DMS114 treated with DMSO at 0.1 percent for 48 hours (cell line): Measurements from ENCODE around the gene CDK18.

Experiments
- DNase-seq: peaks from one replicate; lab custom pipeline; 2025; ENCODE audit not compliant: unreplicated experiment; lab: John Stamatoyannopoulos, UW

CDK18 gene

DNA sequence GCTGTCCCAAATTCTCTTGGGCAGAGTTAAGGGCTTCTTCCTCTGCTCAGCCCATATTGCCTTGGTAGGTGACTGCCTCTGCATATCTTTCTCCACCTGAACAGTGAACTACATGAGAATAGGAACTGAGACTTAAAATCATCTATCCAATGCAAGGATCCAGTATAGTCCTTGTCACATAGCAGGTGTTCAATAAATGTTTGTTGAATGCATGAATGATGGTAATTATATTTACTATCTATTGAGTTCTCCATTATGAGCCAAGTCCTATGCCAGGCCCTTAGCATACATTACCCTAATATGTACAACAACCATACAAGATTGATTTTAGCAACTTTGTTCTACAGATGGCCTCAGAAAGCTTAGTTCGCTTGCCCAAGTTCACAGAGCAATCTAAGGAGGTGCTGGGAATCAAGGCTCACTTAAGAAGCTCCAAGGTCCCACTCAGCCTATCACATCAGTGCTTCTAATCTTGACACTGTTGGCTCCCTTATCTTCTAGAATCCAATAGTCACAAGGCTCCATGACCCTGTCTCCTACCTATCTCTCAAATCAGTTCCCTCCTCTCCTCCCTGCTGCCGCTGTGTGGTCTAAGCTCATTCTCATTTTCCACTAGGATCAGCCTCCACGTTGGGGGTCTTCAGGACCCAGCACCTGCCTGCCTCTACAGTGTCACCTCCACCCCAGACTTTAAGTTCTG lies 2.2 kb upstream of the CDK18 start:
- DNase-seq: no peak

DNA sequence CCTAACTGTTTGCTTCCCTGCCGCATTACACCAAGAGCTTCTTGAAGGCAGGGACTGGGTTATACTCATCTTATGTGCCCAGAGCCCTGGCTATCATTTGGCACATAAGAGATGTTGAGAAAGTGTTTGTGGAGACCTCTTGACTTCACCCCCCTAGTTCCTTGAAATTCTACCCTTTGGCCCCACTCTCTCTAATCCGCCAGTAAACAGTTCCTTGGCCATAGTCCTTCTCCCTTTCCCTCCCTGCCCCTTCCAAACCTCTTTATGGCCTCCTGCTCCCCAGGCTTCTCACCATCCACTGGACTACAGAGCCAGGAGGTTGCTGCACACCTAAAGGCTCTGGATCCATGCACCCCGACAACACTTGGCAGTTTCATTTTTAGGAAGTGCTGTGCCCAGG lies 1.5 kb upstream of the CDK18 start:
- no peak for DNase-seq

DNA sequence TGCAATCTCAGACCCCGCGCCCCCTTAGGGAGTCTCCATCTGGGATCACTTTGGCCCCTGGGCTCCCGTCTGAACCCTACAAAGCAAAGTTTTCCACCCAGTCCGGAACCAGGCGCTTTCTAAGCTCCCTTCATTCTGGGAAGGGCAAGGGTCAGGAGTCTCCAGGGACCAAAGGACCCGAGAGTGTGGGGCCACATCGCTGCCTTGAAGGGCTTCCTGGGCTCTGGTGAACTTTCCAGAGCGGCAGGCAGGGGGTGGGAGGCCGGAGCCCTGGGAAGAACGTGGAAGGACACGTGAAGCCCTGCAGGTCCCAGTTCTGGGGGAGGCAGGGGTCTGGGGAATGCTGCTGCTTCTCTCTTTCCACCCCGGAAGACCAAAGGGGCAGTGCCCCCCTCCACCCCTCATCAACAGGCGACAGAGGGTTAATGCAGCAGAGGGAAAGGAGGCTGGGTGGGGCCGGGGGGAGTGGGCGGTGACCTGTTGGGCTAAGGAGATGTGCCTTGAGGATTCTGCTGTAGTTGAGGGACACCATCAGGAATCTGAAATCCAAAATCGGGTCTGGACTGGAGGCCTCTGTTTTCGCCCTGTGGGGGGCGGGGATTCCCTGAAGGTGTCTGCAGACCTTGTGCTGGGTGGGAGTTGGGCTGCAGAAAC lies 734 bp downstream of the CDK18 start:
- DNase-seq: no peak

DNA sequence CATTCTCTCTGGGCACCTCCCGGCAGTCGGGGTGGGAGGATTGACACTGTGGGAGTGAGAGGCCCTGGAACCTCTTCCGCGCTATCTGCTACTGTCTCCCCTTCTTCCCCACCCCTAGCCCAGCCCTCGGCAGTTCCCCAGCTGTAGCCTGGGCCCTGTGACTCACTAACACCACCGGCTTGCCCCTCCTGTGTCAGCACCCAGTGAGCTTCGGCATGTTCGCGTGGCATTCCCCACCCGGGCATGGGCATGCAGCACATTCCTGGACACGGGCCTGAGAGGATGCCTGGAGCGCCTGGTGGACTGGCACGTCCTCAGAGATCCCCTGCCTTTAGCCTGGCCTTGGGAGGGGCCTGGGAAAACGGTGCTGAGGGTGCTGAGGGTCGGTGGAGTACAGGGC lies 1.3 kb downstream of the CDK18 start:
- DNase-seq: no peak

DNA sequence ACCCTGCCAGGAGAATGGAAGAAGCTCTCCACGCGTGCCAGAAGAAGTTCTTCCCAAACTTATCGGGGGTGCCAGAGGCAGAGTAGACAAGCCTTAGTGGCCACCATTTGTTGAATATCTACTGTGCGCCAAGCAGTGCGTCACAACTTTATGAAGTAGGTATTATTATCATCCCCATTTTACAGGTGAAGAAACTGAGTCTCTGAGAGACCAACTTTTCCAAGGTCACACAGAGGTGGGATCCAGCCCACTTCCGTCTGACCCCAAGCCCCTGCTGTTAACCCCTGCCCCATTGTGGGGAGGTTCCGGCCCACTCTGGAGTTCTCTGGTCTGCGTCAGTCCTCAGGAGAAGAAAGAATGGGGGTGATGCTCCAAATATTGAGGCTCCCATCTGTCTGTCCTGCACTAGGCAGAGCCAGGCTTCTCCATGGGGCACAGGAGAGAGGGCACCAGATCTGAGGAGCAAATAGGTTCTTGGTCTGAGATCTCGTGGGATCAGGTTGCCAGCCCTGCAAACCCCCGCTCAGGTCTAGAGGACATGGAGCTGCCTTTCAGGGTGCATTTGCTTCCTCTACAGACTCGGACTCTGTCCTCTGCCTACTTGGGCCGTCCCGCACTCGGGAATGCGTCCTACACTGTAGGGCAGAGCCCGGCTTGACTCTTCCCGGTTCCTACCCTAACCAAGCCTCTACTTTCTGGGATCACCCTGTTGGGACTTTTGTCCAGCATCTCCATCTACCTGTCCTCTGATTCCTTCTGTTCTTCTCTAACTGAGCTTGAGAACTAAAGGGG lies 2.1 kb downstream of the CDK18 start:
- DNase-seq: no peak

DNA sequence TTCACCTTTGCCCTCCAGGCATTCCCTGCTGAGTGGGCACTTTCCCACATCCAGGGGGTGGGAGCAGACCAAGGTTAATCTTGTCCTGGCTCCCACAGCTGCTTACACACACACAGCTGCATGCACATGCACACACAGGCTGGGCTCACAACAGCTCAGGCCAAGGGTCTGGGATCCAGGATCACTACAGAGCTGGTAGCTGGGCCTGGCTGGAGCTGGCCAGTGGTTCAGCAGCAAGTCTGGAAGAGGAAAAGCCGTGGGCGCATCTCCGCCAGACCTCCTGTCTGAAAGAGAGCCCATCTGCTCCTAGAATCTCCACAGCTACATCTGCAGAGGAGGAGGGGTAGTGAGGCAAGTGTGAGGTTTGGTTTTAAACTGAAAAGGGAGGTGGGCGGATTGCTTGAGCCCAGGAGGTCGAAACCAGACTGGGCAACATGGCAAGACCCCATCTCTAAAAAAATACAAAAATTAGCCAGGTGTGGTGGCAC lies 3.8 kb downstream of the CDK18 start:
- DNase-seq: no peak

DNA sequence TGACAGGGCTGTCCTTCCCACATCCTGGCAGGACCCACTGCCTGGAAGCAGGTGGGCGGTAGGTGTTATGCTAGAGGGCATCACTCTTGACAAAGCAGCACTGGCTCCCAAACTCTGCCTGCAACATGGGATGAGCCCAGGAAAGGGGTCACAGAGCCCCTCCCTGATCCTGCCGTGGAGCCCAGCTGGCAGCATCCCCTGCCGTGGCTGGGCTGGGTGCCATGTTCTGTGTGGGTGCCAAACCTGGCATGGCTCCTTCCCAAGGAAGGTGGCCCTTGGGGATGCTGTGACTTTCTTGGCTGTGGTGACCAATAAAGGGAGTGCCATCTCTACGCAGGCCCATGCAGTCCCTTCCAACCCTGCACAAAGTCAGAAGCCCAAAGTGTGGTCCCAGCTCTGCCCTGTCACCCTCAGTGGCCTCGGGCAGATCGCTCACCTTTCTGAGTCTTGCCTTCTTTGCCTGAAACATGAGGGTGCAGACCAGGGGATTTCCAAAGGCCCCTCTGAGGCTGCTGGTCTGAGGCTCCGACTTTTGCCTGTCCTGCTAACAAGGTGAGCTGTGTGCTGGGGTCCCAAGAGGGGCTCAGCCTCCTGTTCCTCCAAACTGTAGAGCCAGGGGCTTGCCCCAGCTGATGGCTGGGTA lies 6.0 kb downstream of the CDK18 start:
- no peak for DNase-seq

DNA sequence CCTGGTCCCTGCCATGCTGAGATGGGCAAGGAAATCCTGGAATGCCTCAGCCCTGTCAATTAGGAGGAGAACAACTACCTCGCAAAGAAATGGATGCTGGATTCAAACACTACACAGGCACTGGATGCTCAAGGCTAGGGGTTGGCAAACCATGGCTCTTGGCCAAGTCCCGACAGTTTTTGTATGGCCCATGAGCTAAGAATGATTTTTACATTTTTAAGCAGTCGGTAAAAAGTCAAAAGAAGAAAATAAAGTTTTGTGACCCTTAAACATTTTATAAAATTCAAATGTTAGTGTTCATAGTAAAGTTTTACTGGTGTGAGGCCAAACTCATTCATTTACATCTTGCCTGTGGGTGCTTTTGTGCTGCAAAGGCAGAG lies 6.5 kb downstream of the CDK18 start:
- no peak for DNase-seq

DNA sequence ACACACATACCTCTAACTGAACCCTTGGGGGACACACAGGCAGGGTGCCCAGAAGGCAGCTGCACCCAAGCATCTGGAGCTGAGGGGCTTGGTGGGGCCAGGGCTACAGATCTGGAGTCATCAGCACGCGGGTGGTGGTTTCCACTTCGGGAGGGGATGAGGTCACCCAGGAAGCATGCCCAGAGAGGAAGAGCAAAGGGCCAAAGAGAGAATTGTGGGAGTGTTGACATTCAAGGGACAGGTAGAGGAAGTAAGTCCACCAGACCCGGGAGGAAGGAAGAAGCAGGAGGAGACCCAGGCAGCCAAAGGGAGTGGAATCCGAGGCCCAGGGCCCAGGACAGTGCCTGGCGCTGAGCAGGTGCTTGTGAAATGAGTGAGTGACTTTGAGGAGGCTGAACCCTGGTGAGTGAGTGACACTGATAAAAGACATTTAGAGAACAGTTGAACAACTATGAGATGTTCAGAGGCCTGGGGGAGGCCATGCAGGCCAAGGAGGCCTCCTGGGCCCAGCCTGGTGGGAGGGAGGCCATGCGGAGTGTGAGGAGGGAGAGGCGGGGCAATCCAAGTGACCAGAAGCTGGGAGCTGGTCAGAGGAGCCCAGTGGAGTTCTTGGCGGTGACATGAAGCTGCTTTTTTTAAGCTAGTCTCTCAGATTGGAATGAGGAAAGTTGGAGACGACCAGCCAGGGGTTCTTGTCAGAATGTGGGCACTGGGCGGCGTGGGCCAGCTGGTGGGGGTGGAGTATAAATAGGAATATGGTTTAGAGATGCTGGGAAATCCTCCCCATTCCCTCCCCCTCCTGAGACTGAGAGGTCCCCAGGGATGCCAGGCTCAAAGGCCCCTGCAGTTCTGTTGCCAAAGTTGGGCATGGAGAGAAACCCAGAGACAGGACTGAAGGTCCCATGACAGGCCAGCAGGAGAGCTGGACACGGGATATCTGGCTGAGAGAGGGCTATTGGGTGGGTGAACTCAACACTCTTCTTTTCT lies 7.9 kb downstream of the CDK18 start:
- no peak for DNase-seq

DNA sequence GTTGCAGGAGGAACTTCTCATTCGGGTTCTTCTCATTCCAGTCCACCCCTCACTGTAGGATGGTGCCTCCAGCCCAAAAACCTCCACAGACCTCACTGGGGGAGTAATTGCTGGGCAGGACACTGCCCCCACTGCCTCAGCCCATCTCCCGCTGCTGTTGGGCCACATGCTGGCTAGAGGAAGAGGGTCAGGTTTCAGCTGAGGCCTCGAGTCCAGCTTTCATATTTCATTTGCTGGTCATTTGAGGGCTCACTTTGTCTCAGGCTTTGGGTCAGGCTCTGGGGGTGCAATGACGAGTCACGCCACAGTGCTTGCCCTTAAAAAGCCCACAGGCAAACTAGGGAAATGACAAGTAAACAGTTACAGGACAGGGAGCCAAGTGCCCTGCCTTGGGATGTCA lies 9.3 kb downstream of the CDK18 start:
- DNase-seq: no peak

DNA sequence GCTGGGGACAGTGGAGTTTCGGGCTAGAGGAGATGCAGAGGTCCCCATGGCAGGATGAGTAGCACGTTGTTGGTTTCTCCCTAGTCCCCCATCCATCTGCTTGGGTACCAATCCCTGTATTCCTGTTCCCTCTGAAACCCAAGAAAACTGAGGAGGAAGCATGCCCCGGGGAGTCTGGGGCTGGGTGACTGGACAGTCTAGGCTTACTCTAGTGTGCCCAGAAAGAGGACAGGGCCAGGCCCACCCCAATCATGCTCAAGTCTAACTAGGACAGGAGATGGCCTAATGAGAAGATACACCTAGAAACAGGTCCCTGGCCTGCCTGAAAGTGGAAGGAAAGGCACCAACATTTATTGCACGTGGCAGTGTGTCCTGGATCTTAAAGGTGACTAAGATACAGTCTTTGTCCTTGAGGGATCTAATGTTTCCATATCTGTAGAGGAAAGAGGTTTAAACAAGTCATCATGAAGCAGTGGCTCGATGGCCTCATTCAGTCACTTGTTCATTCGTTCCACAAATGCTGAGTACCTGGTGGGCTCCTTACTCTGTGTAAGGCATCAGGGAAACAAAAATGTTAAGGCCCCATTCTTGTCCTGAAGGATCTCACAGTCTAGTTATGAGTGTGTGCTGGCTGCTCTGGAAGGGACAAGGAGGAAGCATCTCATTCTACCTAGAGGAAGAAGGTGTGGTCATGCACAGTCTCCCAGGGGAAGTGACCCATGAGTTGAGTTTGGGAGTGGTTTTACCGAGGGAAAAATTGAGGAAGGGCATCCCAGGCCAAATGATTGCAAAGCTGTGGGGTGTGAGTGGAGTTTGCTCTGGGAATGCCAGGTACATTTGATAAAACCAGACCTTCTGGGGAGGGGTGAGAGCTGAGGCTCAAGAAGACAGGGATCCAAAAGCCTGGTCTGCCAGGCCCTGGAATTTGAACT lies 10.0 kb downstream of the CDK18 start:
- DNase-seq: no peak

DNA sequence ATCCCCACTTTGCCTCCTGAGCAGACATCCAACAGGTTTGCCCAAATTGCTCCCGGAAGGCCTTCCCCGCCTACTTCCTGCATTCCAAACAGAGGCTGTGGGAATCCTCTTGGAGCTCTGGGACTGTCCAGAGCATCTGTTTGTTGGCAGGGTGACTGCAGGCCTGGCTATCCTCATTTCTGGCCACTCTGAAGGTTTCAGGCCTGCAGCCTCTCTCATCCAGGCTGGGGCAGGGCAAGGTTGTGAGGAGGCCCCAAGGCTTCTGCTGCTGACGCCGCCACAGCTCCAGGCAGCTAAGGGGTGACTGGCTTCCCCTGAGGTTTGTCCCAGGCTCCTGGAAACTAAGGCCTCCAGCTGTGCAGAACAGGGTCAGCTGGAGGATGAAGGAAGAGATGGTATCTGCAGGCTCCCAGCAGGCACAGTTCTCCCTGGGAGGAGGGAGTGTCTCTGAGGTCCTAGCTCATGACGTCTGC lies 11.3 kb downstream of the CDK18 start:
- no peak for DNase-seq

DNA sequence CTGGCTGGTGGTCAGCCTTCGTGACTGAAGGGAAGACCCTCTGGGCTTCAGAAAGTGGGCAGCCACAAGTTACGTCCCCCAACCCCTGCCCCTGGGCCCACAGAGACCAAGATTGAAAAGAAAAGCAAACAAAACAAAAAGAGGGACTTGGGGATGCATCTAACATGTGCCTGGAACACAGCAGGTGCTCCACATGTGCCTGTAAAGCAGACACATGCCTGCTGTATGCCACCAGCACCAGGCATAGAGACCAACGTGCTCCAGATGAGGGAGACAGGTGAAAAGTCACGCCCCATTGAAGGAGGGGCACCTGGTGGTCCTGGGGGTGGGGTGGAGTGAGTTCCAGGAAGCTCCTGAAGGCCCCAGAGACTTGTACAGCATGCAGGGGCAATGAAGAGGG lies 11.9 kb downstream of the CDK18 start:
- DNase-seq: no peak

DNA sequence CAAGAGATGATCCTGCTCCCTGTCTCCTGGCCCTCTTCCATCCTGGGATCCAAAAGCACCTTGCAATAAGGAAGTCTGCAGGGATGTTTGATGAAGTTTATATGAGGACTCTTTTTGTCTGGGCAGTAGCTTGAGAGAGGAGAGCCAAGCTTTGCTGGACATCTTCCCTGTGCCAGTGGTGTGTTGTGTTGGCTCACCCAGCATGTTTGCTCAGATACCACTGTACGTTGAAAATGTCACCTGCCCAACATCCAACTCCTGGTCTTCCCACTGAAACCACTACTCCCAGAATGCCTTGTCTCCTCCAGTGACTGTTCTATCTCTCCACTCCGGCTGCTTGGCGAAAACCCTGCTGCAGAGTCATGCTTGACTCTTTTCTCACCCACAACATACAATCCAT lies 12.8 kb downstream of the CDK18 start:
- no peak for DNase-seq

DNA sequence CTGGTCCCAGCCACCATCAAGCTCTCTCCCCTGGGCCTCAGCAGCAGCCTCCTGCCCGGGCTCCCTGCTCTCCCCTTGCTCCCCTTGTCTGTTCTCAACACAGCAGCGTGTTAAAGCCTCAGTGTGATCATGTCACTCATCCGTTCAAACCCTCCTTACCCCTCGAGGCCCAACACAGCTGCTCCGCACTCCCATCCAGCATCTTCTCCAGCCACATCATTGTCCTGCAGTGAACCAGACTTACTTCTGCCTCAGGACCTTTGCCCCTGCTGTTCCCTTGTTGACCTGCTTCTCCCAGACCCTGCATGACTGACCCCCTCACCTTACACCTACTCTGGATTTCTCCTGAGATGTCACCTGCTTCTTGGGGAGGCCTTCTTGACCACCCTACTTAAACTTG lies 13.3 kb downstream of the CDK18 start:
- no peak for DNase-seq

DNA sequence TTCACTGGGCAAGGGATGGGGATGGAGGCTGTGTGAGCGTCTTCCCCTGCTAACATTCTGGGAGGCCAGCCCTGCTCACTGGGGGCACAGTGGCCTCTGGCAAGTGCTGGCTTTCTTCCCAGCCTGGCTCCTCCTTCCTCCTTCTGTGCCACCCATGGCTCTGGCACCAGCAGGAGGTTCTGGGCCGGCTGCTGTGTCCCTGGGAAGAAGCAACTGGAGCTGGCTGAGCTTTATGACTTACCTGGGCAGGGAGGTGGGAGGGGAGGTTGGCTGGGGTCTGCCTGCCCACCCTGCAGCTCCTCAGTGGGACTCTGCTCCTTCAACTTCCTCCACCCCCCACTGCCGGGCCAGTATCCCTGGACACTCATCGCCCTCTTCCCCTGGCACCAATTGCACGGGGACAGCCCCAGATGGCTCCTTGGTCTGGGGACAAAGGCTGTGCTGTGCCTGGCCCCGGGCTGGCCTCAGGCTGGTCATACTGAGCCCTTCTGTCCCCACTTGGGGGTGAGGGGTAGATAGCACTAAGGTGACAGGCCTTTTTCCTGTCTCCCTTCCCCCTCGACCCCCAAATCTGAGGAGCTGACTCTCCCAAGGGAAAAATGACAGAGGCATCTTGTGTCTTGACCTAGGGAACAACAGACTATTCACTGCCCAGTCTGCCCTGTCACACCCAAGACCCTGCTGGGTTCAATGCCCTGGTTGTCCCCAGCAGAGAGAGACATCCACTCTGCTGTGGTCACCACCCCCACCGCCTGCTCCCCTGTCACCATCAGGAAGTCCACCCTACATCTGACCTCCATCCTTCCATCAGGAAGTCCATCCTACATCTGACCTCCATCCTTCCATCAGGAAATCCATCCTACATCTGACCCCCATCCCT lies 14.4 kb downstream of the CDK18 start:
- DNase-seq: no peak

DNA sequence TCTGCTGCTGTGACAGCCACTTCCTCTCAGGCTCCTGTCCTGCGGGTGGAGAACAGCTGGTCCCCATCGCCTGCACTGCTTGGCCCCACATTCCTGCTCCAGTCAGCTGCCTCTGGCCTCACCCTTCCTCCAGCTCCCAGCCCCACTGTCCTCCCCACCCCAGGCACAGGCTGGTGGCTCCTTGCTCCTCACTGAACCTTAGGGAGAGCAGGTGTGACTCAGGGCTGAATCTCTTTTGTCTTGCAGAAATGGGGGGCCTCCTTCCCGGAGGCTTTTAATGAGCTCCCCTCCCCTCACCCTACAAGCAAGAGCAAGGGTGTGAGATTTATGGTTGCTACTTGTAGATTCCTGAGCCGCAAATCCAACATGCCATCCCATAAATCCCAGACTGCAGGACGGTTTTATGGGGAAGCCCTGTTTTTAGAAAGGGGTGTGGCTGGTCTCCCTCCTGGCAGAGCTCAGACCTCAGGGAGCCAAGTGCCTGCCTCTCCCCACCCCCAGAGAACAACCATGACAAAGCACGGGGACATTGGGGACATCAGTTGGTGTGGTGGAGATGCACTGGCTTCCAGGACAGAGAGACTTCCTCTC lies 15.2 kb downstream of the CDK18 start:
- no peak for DNase-seq

DNA sequence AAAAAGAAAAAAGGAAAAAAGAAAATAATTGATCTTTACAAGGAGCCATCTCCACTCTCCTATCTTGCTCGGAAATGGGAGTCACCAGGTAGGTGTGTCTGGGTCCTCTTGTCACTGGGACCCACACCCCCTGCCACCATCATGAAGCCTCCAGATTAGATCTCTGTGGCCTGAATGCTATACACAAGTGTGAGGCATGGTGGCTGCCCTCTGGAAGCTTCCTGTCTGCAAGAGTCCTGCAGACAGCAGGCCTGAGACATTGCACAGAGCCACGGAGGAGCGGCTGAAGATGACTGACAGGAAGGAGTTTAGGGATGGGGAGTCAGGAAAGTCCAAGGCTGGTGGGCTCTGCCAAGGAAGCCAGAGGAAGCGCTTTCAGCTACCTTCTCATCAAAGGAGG lies 16.2 kb downstream of the CDK18 start:
- no peak for DNase-seq
